HG02588 (cell line): ENCODE results near the gene COX10.
"Not testable (repeated sequence)": the region's sequence is repeated elsewhere in the genome, so short reads cannot be mapped to it uniquely, and the experiment has no call there.

Source experiments
- ATAC-seq: cut with Tn5 transposase; IDR thresholded peaks from one replicate; pipeline ENCODE4 v1.9.1; 2021; ENCODE audit warnings: mild to moderate bottlenecking, moderate library complexity; ENCODE audit not compliant: unreplicated experiment

The COX10 gene

DNA sequence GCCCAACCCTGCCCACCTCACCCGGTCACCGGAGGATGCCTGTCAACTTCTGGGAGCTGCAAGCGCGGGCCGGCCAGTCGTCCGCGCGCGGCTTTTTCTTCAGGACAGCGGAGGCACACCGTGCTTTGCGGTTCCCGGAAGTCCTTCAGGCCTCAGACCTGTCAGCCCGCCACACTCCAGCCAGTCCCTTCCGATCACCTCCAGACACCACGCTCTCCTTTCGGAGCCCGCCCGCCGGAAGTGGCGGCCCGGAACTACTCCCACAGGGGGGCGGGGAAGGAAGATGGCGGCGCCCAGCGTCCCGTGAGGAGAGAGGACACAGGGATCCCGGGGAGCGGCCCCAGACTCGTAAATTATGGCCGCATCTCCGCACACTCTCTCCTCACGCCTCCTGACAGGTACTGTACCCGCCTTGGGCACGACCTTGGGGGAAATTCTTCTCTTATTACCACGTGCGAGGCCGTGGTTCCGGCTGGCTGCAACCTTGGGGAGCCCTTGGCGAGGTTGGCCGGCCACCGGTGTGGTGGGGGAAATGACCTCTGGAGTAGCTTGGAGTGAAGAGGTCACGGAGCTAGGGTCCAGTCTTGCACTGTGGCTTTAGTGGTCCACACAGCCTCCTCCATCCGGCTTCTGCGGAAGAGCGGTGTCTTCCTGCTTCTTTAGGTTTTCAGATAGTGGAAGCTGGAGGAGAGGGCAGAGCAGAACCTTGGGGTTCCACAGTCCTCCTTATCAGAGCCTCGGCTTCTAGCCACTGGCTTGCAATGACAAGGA lies at the start of gene COX10:
TSS of gene COX10 (plus strand) at position 254 of the 771 bp plus-strand sequence. CDS start at position 356, 102 bp downstream.
- peak; percentile 99 for ATAC-seq

DNA sequence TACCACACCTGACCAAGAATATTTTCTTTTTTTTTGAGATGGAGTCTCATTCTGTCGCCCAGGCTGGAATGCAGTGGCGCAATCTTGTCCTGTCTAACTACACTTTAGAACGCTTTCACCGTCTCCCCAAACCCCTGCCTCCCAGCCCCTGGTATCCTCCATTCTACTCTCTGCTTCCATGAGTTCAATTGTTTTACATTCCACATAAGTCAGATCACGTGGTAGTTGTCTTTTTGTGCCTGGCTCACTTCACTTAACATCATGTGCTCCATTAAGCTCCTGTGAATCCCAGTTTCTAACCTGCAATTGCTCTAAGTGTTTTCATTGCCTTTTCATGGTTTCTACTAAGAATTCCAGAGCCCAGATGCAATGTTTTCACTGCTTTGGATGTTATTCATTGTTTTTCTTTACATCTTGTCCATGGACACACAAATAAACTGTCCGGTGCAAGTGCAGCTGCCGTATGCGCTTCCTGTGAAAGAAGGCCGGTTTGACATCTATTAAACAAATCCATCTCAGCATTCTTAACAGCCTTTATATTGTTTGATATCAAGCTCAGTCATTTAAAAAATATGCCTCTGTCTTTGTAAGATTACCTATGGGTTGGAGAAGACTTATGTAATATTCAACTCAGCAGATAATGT lies 47.5 kb upstream of the COX10 start:
- not testable (repeated sequence) for ATAC-seq

DNA sequence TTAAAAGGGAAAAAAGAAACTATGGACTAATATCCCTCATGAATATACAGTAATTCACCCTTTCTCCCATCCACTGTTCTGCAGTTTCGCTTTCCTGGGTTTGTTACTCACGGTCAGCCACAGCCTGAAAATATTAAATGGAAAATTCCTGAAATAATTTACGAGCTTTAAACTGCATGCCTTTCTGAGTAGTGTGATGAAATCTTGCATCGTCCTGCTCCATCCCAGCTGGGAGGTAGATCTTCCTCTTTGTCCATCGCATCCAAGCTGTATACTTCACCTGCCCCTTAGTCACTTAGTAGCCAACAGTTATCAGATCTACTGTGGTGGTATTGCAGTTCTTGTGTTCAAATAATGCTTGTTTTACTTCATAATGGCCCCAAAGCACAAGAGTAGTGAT lies 39.5 kb upstream of the COX10 start:
- ATAC-seq = not testable (repeated sequence)

DNA sequence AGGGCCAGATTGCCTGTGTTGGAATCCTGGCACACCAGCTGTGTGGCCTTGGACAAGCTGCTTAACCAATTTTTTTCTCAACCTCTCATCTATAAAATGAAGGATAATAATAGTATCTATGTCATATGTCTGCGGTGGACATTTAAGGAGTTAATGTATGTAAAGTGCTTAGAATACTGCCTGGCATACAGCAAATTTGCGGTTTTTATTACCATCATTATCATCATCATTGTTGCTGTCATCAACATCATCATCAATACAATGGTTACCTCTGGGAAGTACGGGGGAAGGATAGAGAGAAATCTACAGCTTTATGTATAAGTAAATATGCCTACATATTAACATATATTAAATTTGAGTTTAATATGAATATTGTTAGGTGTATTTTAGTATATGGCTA lies 37.1 kb upstream of the COX10 start:
- no peak for ATAC-seq

DNA sequence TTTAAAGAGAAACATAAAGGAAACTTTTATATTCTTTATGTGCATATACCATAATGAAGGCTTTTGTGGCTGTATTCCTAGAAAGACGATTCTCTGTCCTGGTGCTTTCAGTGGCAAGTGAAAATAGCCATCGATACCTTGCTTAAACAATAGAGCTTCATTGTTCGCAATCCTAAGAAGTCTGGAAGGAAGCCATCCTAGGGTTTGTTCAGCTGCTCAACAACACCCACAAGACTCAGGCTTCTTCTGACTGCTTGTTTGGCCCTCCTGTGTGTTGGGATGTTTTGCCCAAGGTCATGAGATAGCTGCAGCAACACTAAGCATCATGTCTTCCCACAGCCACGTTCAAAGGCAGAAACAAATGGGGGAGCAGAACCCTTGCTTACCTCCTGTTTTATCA lies 36.1 kb upstream of the COX10 start:
- ATAC-seq = no peak

DNA sequence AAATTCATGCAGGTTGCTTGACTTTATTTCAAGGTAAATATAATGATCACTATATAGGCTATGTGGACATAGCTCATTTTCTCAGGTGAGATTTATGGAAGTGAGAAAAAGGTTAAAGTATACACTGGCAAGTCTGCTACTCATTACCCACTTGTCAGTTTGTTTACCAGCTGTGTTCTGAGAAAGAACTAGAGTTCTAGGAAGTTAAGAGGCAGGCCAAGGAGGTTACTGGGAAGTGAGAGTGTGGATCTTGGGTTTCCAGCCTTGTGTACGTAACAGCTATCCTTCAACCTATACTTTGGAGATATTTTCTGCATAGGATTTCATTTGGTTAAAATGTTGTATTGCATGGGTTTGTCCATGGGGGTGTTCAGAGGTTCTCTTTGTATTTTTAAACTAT lies 31.9 kb upstream of the COX10 start:
- ATAC-seq = no peak

DNA sequence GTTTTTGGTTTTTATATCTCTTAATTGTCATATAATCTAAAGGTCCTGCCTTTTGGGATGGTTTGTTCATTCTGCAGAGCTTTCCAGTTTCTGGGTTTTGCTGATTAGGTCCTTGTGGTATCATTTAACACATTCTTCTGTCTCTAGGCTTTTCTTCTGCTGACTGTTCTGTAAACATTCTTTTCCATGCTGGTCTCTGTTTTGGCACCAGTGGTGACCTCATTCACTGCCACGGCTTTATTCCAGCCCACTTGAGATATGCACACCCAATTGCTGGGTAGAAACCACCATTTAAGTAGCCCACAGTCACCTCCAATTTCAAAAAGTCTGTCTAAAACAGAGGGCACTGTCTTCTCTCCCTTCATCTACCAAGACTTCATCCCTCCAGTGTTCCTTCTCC lies 31.1 kb upstream of the COX10 start:
- no peak for ATAC-seq

DNA sequence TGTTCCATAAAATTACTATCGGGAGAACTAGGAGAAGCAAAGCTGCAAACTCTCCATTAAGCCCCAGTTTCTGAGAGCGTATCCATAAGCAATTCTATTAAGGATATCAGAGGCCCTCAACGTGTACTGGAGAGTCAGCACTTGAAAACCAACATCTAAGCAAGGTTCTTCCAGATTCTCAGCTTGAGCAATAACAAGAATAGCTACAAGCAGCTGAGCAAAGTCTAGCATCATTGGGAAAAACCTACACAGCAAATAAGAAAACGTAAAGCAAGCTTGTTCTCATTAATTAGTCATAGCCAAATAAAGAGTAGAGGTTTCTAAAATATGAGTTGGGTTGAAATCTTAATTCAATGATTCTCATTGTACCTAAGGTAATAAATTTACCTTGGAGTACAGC lies 26.9 kb upstream of the COX10 start:
- ATAC-seq = no peak

DNA sequence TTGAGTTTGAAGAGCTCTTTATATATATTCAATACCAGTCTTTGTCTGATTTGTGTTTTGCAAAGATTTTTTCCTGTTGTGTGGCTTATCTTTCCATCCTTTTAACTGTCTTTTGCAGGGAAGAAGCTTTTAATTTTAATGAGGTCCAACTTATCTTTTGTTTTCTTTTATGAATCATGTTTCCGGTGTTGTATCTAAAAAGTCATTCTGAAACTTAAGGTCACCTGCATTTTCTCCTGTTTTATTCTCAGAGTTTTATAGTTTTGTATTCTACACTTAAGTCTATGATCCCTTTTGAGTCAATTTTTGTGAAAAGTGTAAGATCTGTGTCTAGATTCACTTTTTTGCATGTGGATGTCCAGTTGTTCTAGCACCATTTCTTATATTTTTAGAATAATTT lies 24.6 kb upstream of the COX10 start:
- ATAC-seq = no peak

DNA sequence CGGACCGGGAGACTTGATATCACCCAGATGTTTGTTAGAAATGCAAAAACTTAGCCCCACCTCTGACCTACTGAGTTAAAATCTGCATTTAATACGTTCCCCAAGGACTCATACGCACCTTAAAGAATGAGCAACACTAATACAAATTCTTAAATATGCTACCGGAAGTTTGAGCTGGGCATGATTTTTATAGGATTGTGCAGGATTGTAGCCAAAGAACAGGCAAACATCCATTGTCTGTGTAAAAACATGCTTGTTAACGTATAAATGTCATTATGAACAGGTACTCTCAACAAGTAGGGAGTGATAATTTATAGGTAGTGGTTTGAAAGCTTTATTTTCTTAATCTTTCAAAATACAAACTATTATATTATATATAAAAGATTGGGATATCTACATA lies 22.3 kb upstream of the COX10 start:
- no peak for ATAC-seq

DNA sequence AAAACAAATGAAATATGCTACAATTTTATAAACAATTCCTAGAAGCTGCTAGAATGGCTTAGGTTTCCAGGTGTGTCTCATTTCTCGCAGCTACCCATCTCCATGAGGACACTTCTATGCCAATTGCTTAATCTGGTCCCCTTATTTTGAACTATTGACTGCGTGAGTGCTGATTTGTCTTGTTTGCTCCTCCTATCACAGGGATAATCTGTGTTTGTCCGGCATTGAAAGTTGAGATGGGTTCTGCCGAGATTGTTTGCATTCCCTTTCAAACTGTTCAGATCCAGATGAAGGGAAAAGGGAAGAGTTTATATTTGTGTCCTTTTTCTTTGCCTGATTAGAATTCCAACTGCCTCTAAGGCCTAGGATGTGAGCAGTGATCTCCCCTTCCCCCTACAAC lies 21.7 kb upstream of the COX10 start:
- no peak for ATAC-seq

DNA sequence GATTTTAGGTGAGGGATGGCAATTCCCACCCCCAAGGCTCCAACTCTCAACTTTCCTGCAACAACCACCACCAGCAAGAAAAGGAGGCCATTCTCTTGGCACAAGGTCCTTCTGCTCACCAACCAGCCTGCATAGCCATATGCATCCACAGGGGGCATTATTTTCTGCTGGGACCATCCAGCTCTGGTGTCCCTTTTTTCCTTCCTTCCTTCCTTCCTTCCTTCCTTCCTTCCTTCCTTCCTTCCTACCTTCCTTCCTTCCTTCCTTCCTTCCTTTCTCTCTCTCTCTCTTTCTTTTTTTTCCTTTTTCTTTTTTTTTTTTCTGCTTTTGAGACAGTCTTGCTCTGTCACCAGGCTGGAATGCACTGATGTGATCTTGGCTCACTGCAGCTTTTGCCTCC lies 21.1 kb upstream of the COX10 start:
- no peak for ATAC-seq

DNA sequence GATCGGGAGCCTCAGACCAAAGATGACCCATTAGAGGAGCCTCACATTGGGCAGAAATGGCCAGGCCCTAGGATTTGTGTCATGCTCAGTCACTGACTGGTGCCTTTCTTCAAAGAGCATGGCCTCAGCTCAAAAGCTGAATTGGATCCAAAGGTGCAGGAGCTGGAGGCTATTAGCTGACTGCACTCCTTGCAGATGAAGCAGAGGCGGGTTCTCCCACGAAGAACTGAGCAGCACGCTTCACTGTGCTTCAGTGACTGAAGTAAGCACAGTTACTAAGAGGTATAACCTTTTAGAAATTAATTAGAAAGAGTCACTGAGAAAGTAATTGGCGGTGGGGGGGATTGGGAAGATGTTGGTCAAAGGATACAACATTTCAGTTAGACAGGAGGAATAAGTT lies 18.7 kb upstream of the COX10 start:
- ATAC-seq = no peak

DNA sequence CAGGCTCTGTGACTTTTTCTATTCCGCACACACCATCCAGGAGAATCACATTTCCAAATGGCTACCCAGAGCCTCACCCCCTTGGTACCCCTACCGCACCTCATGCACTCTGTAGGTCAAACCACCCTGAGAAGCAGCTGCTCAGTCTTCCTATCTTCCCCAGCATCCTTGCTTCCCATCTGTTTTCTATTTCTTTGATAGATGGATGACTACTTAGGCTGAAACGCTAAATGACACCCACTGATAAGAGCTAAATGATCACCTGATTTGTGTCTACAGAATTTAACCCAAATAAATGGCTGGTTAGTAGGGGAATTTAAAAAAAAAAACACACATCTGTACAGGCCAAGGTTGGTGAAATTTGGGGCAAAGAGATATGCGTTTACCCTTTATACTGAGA lies 17.6 kb upstream of the COX10 start:
- ATAC-seq = no peak

DNA sequence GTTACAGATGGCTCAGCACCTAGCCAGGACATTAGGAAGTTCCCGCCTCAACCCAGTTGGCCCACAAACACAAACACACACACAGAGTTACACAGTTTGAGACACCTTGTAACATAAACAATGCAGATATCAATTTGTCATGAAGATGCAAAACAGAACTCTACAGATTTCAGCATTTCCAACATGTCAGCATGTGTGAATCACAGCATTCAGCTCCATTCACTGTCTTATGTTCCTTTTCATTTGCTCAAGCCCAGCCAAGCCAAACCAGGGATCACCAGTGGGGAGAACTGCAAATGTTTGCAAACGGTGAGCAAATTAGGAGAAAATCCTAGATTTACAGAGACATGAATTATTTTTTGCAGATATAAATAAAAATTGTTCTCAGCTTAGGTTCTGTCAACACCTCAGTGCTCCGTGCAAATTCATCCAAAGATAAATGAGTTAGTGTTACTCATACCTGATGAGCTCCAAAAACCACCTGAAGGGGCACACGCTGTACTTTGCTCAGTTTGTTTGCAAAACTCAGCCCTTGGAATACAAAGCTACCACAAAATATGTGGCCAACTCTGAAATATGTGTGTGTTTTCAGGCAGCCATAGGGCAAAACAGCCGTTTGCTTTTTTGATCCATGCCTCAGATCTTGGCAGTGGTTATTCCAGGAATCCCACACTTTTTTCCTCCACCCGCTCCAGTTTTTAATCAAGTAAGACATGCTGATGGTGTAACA lies 16.3 kb upstream of the COX10 start:
- ATAC-seq = no peak

DNA sequence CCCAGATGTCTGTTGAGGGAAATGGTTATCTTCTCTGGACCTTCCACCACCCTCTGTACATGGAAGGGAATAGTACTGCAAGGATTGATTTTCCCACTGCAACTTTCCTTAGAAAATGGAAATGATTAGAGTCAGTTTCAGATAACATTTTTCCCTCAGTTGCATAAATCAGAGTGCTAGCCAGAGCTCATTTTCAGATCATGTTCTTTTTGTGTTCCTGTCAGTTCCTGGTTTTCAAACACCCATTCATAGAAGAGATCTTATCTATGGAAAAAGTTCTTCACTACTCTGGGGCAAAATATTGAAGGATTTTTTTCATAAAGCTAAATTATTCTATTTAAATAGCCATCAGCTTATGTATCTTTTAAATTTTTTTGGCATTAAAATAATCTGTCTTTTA lies 11.7 kb upstream of the COX10 start:
- ATAC-seq = no peak

DNA sequence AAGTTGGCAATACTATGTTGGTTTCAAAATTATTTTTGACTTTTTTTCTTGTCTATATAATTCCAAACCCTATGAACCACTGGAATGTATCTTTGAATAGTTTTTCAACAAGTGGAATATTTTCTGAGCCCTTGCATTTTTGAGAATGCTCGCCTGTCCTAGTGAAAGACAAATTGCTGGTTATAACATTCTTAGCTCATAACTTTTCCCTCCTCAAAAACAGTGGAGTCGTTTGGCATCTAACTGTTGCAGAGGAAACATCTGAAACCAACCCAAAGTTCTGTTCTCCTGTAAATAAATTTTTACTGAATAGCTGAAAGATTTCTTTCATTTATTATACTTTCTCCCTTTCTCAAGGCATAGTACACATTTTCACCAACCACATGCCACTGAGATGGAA lies 11.3 kb upstream of the COX10 start:
- ATAC-seq = no peak

DNA sequence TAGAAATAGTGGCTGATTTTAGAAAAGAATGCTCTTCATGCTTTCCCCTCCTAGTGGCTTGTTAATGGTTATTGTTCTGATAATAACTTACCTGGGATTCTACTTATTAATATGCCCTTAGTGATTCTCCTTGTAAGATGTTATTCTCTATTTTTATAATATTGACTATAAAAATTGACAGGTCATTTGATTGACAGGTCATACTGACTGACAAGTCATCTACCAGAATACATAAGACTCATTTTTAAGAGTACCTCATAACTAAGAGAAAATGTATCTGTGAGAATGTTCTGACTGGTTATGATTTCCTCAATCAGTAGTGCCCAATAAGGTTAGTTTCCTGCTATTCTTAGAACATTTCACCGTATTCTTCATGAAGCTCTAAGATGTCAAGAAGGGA lies 8.6 kb upstream of the COX10 start:
- no peak for ATAC-seq

DNA sequence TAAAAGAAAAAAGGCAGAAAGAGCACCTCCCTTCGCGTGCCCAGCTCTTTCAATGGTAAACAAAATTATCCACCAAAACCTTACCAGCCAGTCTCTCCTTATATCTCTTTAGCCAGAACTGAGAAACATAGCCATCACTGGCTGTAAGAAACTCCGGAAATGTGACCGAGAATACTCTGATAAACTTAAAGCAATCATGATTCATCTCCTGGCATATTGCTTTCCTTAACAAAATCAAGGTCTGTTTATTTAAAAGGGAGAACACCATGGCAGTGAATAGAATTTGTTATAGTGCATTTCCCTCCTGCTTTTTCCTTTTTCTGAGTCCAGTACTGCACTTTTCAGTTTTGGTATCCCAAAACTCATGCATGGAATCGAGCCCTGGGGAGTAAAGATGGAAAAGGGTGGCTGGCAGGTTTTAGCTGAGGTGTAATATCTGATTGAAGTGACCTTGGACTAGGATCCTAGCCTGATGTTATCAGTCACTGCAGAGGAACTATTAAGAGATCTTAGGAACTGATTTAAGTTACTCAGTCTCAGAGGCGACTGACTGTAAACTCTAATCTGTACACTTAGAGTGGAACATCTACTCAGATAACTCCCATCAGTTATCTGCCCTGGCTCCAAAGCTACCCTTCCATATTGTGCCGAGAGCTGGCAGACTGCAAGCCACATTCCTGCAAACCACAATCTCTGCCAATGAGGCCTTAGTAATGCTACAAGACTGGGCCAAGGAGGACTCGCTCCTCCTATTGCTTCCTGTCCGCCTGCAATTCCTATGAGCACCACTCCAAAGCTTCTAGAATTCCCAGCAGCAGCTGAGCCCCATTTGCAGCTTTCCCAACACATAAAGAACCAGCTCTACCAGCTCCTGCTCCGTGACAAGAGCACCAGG lies 7.4 kb upstream of the COX10 start:
- no peak for ATAC-seq

DNA sequence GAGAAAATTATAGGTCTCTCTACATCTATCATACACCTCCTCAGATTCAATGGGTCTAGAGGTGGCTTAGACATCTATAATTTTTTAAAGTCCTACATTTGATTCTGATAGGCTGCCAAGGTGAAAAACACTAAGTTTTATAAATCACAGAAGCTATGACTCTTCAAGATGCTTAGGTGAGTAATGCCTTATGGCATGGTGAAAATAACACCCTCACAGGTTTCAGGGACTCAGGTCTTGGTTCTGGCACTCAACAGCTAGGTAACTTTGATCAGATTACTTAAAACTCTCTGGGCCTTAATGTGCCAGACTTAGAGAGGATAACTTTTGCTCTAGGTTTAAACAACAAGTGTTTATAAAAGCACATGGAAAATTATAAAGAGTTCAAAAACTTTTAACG lies 2.0 kb upstream of the COX10 start:
- no peak for ATAC-seq
